ENCODE data around the gene UBE2E2.
A peak's percentile ranks its signal among the peaks of the same experiment; 100 is the strongest.

Gene UBE2E2

GRCh38 chr3:23202921-23203707 is at the start of gene UBE2E2:
Gene UBE2E2 (plus strand): TSS chr3:23203327.
- Mint-ChIP-seq H3K27ac (peak within 1 kb of the TSS; percentile 97), H3K4me3 (peak within 1 kb of the TSS; percentile 96 to 97), H3K27me3 (no peaks in the 10 kb centered on the region), H3K4me1 (peaks cover 26 to 45% of the 10 kb centered on the region in 2 donors), H3K36me3 (peaks cover 0 to 5% of the 10 kb centered on the region in 2 donors), H3K9me3 (no peaks in the 10 kb centered on the region)
- peak; percentile 75 to 80 for ATAC-seq (replicated peaks)
- DNase-seq = peak; percentile 77

GRCh38 chr3:23153436-23153835 is 49.7 kb upstream of the UBE2E2 start:
- H3K27ac Mint-ChIP-seq = no peak overlapping the region
- no peak overlapping the region for H3K4me3 Mint-ChIP-seq
- peaks cover 0 to 9% of the 10 kb centered on the region in 2 donors for H3K9me3 Mint-ChIP-seq
- peaks cover 2 to 6% of the 10 kb centered on the region in 2 donors for H3K4me1 Mint-ChIP-seq
- DNase-seq (no peak), ATAC-seq (replicated peaks) (no peak)
- peaks cover 0 to 2% of the 10 kb centered on the region in 2 donors for H3K36me3 Mint-ChIP-seq
- no peaks in the 10 kb centered on the region for H3K27me3 Mint-ChIP-seq

GRCh38 chr3:23157331-23157730 is 45.8 kb upstream of the UBE2E2 start:
- Mint-ChIP-seq H3K27ac (no peak overlapping the region), H3K36me3 (peaks cover 0 to 2% of the 10 kb centered on the region in 2 donors), H3K9me3 (peaks cover 0 to 9% of the 10 kb centered on the region in 2 donors), H3K27me3 (no peaks in the 10 kb centered on the region), H3K4me1 (peaks cover 21 to 30% of the 10 kb centered on the region in 2 donors), H3K4me3 (no peak overlapping the region)
- DNase-seq (no peak), ATAC-seq (replicated peaks) (no peak)

- H3K27me3 Mint-ChIP-seq = no peaks in the 10 kb centered on the region
- H3K9me3 Mint-ChIP-seq = peaks cover 6 to 9% of the 10 kb centered on the region in 2 donors
- H3K36me3 Mint-ChIP-seq = peaks cover 2 to 5% of the 10 kb centered on the region in 2 donors
- no peak for ATAC-seq (replicated peaks)
- no peak for DNase-seq
- no peak overlapping the region for H3K27ac Mint-ChIP-seq
- peaks cover 34 to 46% of the 10 kb centered on the region in 2 donors for H3K4me1 Mint-ChIP-seq
- no peak overlapping the region for H3K4me3 Mint-ChIP-seq
Measured at GRCh38 chr3:23159929-23160328, 43.2 kb upstream of the UBE2E2 start.

- Mint-ChIP-seq H3K4me3 (no peak overlapping the region), H3K27me3 (no peaks in the 10 kb centered on the region), H3K36me3 (peaks cover 0 to 5% of the 10 kb centered on the region in 2 donors), H3K9me3 (peaks cover 4 to 6% of the 10 kb centered on the region in 2 donors), H3K4me1 (peaks cover 34 to 46% of the 10 kb centered on the region in 2 donors), H3K27ac (no peak overlapping the region)
- DNase-seq (no peak), ATAC-seq (replicated peaks) (no peak)
Measured at GRCh38 chr3:23161308-23161707, 41.8 kb upstream of the UBE2E2 start.

GRCh38 chr3:23161896-23162570 is 41.1 kb upstream of the UBE2E2 start:
- H3K27ac Mint-ChIP-seq = peak overlapping the region; percentile 63
- H3K4me3 Mint-ChIP-seq = peak overlapping the region; percentile 45 to 53
- peak; percentile 67 to 69 for ATAC-seq (replicated peaks)
- no peaks in the 10 kb centered on the region for H3K27me3 Mint-ChIP-seq
- H3K4me1 Mint-ChIP-seq = peaks cover 31 to 41% of the 10 kb centered on the region in 2 donors
- peaks cover 4 to 6% of the 10 kb centered on the region in 2 donors for H3K9me3 Mint-ChIP-seq
- DNase-seq = peak; percentile 8
- peaks cover 0 to 5% of the 10 kb centered on the region in 2 donors for H3K36me3 Mint-ChIP-seq

GRCh38 chr3:23162934-23163333 is 40.2 kb upstream of the UBE2E2 start:
- DNase-seq = peak; percentile 34
- Mint-ChIP-seq H3K27ac (peak overlapping the region; percentile 63), H3K27me3 (no peaks in the 10 kb centered on the region), H3K9me3 (peaks cover 4 to 6% of the 10 kb centered on the region in 2 donors), H3K36me3 (peaks cover 0 to 5% of the 10 kb centered on the region in 2 donors), H3K4me1 (peaks cover 31 to 40% of the 10 kb centered on the region in 2 donors), H3K4me3 (peak overlapping the region in 1 of 2 donors; percentile 20)
- ATAC-seq (replicated peaks) = peak; percentile 72 to 79

- no peak overlapping the region for H3K27ac Mint-ChIP-seq
Measured at GRCh38 chr3:23164746-23165145, 38.4 kb upstream of the UBE2E2 start.

GRCh38 chr3:23165571-23165970 is 37.6 kb upstream of the UBE2E2 start:
- peaks cover 12 to 18% of the 10 kb centered on the region in 2 donors for H3K9me3 Mint-ChIP-seq
- no peak for DNase-seq
- H3K27ac Mint-ChIP-seq = no peak overlapping the region
- peaks cover 8 to 17% of the 10 kb centered on the region in 2 donors for H3K36me3 Mint-ChIP-seq
- H3K4me3 Mint-ChIP-seq = no peak overlapping the region
- ATAC-seq (replicated peaks) = no peak
- H3K4me1 Mint-ChIP-seq = peaks cover 25 to 29% of the 10 kb centered on the region in 2 donors
- H3K27me3 Mint-ChIP-seq = peaks cover 0 to 9% of the 10 kb centered on the region in 2 donors

More at GRCh38 chr3:23164746-23165145, 38.4 kb upstream of the UBE2E2 start:
- peaks cover 0 to 4% of the 10 kb centered on the region in 2 donors for H3K27me3 Mint-ChIP-seq
- ATAC-seq (replicated peaks) (no peak), DNase-seq (no peak)
- peaks cover 29 to 36% of the 10 kb centered on the region in 2 donors for H3K4me1 Mint-ChIP-seq
- peaks cover 6 to 10% of the 10 kb centered on the region in 2 donors for H3K9me3 Mint-ChIP-seq
- H3K36me3 Mint-ChIP-seq = peaks cover under 1 to 9% of the 10 kb centered on the region in 2 donors
- no peak overlapping the region for H3K4me3 Mint-ChIP-seq

- Mint-ChIP-seq H3K36me3 (peaks cover 9 to 17% of the 10 kb centered on the region in 2 donors), H3K9me3 (peaks cover 12 to 18% of the 10 kb centered on the region in 2 donors), H3K27me3 (peaks cover 0 to 9% of the 10 kb centered on the region in 2 donors), H3K27ac (no peak overlapping the region), H3K4me3 (no peak overlapping the region), H3K4me1 (peaks cover 23 to 26% of the 10 kb centered on the region in 2 donors)
- DNase-seq (no peak), ATAC-seq (replicated peaks) (no peak)
Measured at GRCh38 chr3:23166276-23166675, 36.9 kb upstream of the UBE2E2 start.

- ATAC-seq (replicated peaks) (no peak), DNase-seq (no peak)
- H3K27ac Mint-ChIP-seq = no peak overlapping the region
- peaks cover 0 to 9% of the 10 kb centered on the region in 2 donors for H3K27me3 Mint-ChIP-seq
- peaks cover 9 to 17% of the 10 kb centered on the region in 2 donors for H3K36me3 Mint-ChIP-seq
- no peak overlapping the region for H3K4me3 Mint-ChIP-seq
- peaks cover 12 to 18% of the 10 kb centered on the region in 2 donors for H3K9me3 Mint-ChIP-seq
- H3K4me1 Mint-ChIP-seq = peaks cover 17 to 20% of the 10 kb centered on the region in 2 donors
Measured at GRCh38 chr3:23166845-23167244, 36.3 kb upstream of the UBE2E2 start.

- no peak overlapping the region for H3K27ac Mint-ChIP-seq
- DNase-seq (no peak), ATAC-seq (replicated peaks) (no peak)
- H3K9me3 Mint-ChIP-seq = peaks cover 8 to 12% of the 10 kb centered on the region in 2 donors
- H3K4me1 Mint-ChIP-seq = peaks cover 0 to 1% of the 10 kb centered on the region in 2 donors
- peaks cover 7 to 13% of the 10 kb centered on the region in 2 donors for H3K27me3 Mint-ChIP-seq
- peaks cover 9 to 12% of the 10 kb centered on the region in 2 donors for H3K36me3 Mint-ChIP-seq
- no peak overlapping the region for H3K4me3 Mint-ChIP-seq
Measured at GRCh38 chr3:23169551-23169950, 33.6 kb upstream of the UBE2E2 start.

- DNase-seq = no peak
Measured at GRCh38 chr3:23170291-23170690, 32.8 kb upstream of the UBE2E2 start.

GRCh38 chr3:23172059-23172458 is 31.1 kb upstream of the UBE2E2 start:
- ATAC-seq (replicated peaks) = no peak
- Mint-ChIP-seq H3K4me1 (peaks cover 3 to 7% of the 10 kb centered on the region in 2 donors), H3K36me3 (peaks cover 9 to 12% of the 10 kb centered on the region in 2 donors), H3K27me3 (peaks cover 10 to 13% of the 10 kb centered on the region in 2 donors), H3K9me3 (peaks cover 8 to 12% of the 10 kb centered on the region in 2 donors), H3K4me3 (no peak overlapping the region), H3K27ac (no peak overlapping the region)
- DNase-seq = no peak

More at GRCh38 chr3:23170291-23170690, 32.8 kb upstream of the UBE2E2 start:
- Mint-ChIP-seq H3K27me3 (peaks cover 10 to 13% of the 10 kb centered on the region in 2 donors), H3K4me1 (peaks cover 0 to 1% of the 10 kb centered on the region in 2 donors), H3K9me3 (peaks cover 8 to 12% of the 10 kb centered on the region in 2 donors), H3K36me3 (peaks cover 9 to 12% of the 10 kb centered on the region in 2 donors), H3K27ac (no peak overlapping the region), H3K4me3 (no peak overlapping the region)
- ATAC-seq (replicated peaks) = no peak

Data from stimulated activated naive B cell treated with anti-CD40 and anti-IgM and Interleukin-4, amounts not matched to agents 10 μg/mL and 1 μg/mL and 100 μg/mL, for 72 hours (primary cell).